Stimulated activated CD4-positive, alpha-beta T cell treated with anti-CD3 and anti-CD28 coated beads, Interleukin-2, amount 100 ng/mL, for 48 hours (primary cell): Measurements from ENCODE around the gene BDKRB2.

Experiments used
- DNase-seq, 2 donors: peaks; one replicate each; pipeline ENCODE4 v3.0.0-alpha.2; 2020

Gene BDKRB2

DNA sequence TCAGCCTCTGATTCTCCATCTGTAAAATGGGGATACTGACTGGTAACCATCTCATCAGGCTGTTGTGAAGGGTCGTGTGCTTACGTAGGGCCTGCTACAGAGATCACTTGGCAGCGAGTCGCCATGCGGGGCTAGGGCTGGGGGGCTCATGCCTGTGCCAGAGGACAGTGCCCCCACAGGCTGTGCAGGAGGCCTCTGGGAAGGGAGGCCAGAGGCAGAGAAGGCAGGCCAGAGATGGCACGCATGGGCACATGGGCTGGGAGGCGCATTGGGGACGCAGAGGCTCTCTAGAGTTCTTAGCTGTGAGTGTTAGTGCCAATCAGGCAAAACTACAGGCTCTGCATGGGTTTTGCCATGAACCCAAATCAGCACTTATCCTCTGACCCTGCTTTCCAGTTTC lies 3.5 kb upstream of the BDKRB2 start:
- DNase-seq: no peak

DNA sequence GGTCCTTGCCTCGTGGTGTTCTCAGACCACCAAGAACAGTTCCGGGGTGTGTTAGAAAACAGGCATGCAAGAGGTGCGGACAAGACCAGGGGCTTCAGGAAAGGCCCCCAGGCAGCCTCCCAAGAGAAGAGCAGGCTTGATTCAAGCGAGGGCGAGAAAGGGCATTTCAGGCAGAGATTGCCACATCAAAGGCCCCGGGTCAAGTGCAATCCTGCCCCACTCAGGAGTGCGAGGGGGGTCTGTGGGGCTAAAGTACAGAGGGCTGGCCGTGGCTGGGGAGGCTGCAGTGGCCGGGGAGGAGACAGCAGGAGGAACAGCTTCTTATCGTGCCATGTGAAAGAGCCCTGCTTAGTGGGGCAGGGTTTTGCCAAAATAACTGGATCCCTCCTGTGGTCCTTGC lies 2.7 kb upstream of the BDKRB2 start:
- DNase-seq: no peak

DNA sequence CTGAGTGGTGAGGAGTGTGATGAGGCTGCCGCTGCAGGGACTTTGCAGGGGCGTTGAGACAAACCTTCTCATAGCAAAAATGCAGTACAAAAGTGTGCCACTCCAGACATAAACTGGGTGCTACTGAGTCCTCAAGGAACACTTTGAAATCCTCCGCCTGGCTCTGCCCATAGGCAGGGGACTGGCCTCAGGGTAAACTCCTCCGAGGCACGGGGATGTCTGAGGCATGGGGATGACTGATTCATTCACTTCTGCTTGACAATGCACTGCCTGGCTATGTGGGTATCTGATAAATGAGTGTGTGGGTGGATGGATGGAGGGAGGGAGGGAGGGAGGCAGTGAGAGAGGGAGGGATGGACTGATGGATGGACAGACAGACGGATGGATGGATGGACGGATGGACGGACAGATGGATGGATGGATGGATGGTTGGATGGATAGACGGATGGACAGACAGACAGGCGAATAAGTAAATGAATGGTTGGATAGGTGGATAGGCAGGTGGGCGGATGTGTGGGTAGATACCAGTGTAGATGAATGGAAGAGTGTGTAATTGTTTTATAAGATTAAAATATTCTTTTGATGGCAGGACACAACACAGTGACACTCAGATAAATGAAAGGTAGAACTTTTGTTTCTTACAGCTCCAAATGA lies 2.1 kb upstream of the BDKRB2 start:
- DNase-seq: no peak

- DNase-seq: no peak
Observed at GRCh38 chr14:96203116-96203515, 1.5 kb upstream of the BDKRB2 start.

GRCh38 chr14:96203635-96204034 lies 1.0 kb upstream of the BDKRB2 start:
- no peak for DNase-seq

DNA sequence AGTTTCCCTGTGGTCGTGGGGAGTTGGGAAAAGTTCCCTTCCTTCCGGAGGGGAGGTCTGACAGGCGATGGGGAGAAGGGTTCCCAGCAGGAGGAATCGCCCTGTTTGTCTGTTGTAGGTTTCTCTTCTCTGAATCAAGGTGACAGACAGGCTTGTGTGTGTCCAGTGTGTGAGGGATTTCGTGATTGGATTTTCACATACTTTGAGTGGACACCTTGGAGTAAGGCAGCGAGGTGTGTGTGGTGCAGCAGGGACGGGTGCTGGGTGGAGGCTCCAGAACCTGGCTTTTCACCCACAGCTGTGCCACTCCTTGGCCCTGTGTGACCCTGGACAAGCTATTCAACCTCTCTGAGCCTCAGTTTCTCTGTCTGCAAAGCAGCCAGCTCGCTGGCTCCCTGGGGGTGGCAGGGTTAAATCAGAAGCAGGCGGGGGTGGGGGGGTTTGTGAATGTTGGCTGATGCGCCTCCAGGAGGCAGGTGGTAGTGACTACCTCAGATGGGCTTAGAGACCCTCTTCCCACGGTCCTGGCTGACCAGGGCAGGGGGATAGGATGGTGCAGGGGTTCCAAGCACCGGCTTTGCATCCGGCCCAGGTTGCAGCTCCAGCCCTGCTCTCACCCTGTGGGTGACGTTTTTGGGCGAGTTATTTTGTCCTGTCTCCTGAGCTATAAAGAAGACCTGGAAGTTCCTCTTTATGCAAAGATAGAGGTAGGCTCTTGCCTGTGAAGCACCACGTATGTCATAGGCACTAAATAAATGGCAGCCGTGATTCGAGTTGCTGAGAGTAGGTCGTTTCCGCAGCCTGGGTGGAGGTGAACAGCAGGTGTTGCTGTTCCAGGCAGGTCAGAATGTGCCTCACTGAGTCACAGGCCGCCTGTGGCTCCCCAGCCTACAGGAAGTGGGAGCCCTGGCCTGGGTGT lies 679 bp downstream of the BDKRB2 start:
- no peak for DNase-seq

DNA sequence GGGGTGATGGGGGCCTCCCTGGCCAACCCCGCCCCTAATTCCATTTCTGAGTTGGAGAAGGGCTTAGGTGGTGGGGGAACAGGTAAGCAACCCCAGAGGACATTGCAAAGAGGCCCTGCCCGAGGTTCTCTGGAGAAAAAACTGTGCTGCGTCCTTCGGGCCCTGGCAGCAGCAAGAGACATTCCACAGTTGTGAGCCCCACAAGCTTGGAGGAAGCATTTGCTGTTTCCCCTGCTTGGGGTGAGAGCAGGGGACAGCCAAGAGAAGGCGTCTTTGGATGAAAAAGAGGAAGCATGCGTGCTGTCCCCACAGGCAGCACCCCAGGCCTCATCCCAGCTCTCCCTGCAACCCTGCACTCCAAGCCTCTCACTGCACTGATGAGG lies 1.3 kb downstream of the BDKRB2 start:
- DNase-seq: no peak

- no peak for DNase-seq
Observed at GRCh38 chr14:96206461-96206860, 1.8 kb downstream of the BDKRB2 start.

DNA sequence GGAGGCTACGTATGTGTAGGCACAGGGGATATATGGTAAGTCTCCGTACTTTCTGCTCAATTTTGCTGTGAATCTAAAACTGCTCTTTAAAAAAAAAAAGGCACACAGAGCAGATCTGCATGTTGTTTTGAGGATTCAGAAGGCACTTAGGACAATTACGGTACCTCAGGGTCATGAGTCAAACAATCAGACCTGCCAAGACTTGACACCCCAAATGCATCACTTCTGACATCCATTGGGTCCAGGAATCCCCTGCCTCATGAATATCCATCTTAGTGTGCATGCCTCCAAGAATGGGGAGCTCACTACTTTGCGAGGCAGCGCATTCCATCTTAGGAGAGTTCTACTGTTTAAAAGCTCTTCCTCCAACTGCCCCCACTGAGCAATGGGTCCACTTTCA lies 3.0 kb downstream of the BDKRB2 start:
- DNase-seq: no peak

- no peak for DNase-seq
Observed at GRCh38 chr14:96208739-96209138, 4.1 kb downstream of the BDKRB2 start.

- no peak for DNase-seq
Observed at GRCh38 chr14:96212140-96212539, 7.5 kb downstream of the BDKRB2 start.

GRCh38 chr14:96212896-96213295 lies 8.3 kb downstream of the BDKRB2 start:
- no peak for DNase-seq

GRCh38 chr14:96213871-96214465 lies 9.3 kb downstream of the BDKRB2 start:
- no peak for DNase-seq

GRCh38 chr14:96214793-96215192 lies 10.2 kb downstream of the BDKRB2 start:
- DNase-seq: no peak

- DNase-seq: no peak
Observed at GRCh38 chr14:96215452-96216244, 11.0 kb downstream of the BDKRB2 start.

GRCh38 chr14:96216627-96217026 lies 12.0 kb downstream of the BDKRB2 start:
- DNase-seq: no peak

GRCh38 chr14:96217376-96217913 lies 12.8 kb downstream of the BDKRB2 start:
- no peak for DNase-seq

DNA sequence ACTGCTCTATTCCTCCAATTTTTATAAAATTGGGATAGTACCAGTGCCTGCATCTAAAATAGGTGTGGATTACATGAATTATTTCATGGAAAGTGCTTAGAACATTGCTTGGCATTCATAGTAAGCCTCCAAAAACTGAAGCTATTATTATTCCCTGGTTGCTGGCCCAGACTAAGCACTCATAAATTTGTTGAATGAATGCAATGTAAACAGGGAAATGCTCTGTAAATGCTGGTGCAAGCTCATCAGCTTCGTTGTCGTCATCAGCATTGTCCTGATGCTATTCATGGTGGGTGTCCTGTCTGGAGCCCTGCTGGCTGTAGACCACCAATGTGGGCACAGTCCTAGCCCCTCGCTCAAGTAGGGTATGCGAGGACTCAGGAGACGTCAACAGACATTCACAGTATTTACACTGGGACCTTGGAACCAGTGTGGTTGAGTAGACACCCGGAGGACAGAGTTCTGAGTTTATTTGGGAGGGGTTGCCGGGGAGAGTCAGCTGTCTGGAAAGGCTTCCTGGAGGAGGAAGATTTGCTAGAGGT lies 16.5 kb downstream of the BDKRB2 start:
- no peak for DNase-seq

DNA sequence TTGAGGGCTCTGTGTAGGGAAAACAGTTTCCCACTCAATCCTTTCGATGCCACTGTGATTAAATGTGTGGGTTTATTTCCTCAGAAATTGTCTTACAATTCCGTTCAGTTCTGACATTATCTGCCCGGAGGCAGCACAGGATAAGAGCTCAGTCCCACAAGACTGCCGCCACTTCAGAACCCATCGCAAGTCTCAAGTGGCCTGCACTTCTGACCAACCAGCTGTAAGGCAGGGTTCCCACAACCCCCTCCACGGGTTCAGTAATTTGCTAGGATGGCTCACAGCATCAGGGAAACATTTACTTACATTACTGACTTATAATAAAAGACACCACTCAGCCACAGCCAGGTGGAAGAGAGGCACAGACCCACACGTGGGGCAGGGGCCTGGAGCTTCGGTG lies 17.2 kb downstream of the BDKRB2 start:
- DNase-seq: no peak

DNA sequence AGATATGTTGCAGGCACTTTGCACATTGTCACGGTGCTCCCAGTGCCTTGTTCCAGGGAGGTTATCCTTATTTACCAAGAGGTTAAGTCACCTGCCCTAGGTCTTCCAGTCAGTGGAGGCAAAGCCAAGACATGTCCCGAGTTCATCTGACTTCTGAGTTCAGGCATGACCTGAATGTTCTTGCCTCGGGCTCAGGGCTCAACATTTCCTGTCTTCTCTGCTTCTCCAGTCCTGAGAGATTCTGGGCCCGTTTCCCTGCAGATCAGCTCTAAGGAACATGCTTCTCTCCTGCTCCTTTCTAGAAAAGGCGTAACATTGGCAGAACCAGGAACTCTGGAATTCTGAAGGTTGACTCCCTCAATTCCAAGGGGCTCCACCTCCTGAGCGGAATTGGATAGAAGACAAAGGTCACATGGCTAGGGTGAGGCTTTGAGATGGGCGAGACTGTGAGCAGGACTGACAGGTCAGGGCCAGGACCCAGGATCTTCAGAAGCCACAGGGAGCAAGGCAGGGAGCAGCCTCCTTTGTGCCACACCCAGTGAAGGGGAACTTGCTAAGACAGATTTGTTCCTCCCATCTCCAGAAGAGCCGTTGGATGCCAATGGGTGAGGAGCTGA lies 19.9 kb downstream of the BDKRB2 start:
- no peak for DNase-seq

GRCh38 chr14:96225213-96225612 lies 20.6 kb downstream of the BDKRB2 start:
- no peak for DNase-seq

- DNase-seq: no peak
Observed at GRCh38 chr14:96225745-96226151, 21.1 kb downstream of the BDKRB2 start.
